Urothelium cell line (cell line): ENCODE results near the gene NDUFAF8.
A peak's percentile ranks its signal among the peaks of the same experiment; 100 is the strongest.

Experiments used
- DNase-seq: peaks from one replicate; pipeline ENCODE4 v3.0.0; 2011; ENCODE audit warnings: low spot score, mixed read lengths
- FAIRE-seq: peaks from 2 replicates; lab custom pipeline; 2011; peaks lifted over from hg19 to GRCh38; lab: Jason Lieb, UNC

The NDUFAF8 gene

DNA sequence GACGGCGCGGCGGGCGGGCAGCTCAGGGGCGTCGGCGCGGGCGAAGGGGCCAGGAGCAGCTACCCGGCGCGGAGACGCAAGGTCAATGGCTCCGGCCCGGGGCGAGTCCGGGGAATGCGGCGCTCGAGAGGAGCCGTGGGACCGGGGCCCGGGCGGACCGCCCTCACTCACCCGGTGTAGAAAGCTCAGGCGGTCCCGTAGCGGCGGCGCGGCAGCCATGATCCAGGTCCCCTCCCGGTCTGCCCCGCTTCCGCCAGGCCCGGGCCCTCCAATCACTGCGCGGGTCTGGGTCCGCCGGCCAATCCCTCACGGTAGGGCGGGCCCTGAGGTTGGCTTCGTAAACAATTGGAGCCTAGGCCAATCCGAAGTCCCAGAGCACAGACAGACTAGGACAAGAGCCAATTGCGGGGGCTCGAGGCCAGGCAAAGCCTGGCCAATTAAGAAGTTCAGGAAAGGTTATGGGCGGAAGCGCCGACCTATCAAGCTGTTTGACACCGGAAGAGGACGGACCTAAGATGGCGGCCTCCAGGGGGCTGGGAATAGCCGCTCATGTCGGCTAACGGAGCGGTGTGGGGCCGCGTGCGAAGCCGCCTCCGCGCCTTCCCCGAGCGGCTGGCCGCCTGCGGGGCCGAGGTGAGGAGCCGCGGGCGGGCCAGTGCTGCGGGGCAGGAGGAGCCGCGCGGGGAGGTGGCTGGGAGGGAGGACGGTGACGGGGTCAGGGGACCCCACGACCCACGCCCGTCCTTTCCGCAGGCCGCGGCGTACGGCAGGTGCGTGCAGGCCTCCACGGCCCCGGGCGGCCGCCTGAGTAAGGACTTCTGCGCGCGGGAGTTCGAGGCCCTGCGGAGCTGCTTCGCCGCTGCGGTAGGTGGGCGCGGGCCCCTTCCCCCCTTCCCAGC lies at the start of gene NDUFAF8, which contains the start of gene TEPSIN:
TSS of gene NDUFAF8 (plus strand) at position 504 of the 899 bp plus-strand sequence. CDS start at position 550, 46 bp downstream.
TSS of gene TEPSIN (minus strand) at position 241 of the 899 bp plus-strand sequence. CDS start at position 219, 22 bp downstream.
- FAIRE-seq (peak; percentile 94), DNase-seq (peak; percentile 100)

DNA sequence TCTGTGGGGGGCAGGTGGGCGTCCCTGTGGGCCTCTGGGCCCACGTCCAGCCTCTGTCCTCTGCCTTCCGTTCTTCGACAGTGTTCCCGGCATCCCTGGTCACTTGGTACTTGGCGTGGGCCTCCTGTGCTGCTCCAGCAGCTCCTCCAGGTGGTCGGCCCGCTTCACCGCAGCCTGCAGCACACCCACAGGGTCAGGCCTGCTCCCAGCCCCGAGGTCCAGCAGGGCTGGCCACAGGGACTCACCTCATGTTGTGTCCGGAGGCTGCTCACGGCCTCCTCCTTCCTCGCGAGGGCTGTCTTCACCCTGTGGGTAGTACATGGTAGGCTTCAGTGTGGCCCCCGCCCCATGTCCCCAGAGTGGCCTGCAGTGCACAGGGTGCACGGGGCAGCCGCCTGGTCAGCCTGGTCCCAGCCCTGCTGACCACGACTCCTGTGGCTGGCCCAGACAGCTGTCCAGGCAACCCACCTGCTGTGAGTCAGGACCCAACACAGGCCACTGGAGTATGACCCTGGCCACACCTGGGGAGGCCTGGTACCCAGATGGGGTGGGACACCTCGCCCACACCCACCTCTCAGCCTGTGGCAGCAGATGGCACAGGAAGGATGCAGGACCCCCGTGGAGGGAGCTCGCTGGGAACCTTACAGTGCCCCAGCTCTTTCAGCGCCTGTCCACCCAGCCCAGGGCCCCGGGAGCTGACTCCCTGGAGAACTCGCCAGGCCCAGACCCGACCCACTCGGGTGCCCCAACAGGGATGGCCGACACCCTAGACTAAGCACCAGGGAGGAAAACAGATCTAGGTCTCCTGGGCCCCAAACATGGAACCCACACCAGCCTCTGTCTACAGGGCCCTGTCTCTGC lies 49.2 kb upstream of the NDUFAF8 start:
- DNase-seq = no peak
- FAIRE-seq = peak; percentile 48

- DNase-seq (no peak), FAIRE-seq (no peak)
Measured at GRCh38 chr17:81190591-81190990, 48.5 kb upstream of the NDUFAF8 start.

DNA sequence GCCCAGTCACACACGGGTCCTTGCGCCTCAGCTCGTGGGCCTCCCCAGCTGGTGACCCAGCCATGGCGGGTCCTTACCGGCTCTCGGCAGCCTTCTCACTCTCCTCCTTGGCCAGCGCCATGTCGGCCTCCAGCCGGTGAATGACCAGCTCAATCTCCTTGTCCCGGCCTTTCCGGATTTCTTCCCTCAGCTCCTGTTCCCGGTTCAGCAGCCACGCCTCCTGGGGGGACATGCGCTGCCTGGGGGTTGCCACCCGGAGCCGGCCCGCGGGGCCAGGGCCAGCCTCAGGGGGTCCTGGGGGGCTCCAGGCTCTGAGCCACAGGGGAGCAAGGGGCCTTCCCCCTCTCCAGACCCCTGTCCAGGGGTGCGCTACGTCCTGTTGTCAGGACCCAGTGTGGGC lies 48.0 kb upstream of the NDUFAF8 start:
- FAIRE-seq (no peak), DNase-seq (no peak)

DNA sequence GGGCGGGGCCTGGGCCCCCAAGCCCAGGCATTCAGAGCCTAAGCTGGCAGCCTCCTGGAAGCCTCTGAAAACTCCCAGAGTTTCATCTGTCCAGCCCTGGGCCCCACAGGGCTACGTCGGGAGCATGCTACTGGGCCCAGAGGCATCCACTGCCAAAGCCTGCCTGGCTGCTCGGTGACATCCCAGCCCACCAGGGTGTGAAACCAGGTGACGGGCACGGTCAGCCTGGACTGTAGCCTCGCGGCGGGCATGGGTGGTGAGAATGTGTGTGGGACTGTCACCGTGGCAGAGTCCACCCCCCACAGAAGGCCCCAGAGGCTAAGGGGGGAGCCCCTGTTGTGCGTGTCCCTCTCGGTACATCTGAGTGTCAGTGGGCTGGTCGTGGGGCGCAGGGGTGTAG lies 47.5 kb upstream of the NDUFAF8 start:
- FAIRE-seq (peak; percentile 17), DNase-seq (no peak)

- DNase-seq (no peak), FAIRE-seq (no peak)
Measured at GRCh38 chr17:81192386-81193050, 46.6 kb upstream of the NDUFAF8 start.

DNA sequence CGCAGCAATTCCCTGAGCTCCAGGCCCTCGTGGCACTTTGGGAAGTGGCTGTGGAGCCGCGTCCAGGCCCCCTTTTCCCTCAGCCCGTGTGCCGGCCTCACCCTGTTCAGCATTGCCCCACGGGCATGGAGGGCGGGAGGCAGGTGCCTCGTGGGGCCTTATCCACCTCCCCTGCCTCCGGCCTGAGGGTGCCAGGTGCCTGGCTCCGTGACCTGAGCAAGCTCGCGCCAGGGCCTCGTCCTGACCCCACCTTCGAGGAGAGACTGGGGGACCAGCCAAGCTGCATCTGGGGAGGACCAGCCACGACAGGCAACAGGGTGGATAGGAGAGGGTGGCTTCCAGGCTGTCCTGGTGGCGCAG lies 46.1 kb upstream of the NDUFAF8 start:
- FAIRE-seq = no peak
- no peak for DNase-seq

- FAIRE-seq = no peak
Measured at GRCh38 chr17:81193470-81194224, 45.5 kb upstream of the NDUFAF8 start.

DNA sequence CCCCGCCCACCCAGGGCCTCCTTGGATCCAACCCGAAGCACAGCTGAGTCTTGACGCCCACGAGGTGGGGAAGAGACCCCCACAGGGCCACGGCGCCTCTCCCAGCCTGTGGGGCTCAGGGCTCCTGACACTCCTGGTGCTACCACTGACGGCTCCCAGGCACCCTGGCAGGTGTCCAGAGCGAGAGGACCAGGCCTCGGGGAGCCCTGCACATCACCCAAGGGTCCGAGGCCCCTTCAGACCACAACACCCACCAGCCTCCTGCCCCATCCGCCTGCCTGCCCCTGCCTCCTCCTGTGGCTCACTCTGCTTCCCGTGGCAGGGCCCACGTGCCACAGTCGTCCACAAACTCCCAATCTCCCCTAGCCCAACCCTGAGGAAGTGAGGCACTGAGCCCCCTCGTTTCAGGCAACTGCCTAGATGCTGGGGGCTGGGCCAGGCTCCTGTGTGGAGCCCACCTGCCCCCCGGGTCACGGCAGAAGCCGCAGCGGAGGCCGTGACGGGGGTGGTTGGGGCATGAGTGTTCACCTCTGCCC lies 44.8 kb upstream of the NDUFAF8 start:
- DNase-seq = no peak
- no peak for FAIRE-seq

More at GRCh38 chr17:81193470-81194224, 45.5 kb upstream of the NDUFAF8 start:
- DNase-seq = no peak

DNA sequence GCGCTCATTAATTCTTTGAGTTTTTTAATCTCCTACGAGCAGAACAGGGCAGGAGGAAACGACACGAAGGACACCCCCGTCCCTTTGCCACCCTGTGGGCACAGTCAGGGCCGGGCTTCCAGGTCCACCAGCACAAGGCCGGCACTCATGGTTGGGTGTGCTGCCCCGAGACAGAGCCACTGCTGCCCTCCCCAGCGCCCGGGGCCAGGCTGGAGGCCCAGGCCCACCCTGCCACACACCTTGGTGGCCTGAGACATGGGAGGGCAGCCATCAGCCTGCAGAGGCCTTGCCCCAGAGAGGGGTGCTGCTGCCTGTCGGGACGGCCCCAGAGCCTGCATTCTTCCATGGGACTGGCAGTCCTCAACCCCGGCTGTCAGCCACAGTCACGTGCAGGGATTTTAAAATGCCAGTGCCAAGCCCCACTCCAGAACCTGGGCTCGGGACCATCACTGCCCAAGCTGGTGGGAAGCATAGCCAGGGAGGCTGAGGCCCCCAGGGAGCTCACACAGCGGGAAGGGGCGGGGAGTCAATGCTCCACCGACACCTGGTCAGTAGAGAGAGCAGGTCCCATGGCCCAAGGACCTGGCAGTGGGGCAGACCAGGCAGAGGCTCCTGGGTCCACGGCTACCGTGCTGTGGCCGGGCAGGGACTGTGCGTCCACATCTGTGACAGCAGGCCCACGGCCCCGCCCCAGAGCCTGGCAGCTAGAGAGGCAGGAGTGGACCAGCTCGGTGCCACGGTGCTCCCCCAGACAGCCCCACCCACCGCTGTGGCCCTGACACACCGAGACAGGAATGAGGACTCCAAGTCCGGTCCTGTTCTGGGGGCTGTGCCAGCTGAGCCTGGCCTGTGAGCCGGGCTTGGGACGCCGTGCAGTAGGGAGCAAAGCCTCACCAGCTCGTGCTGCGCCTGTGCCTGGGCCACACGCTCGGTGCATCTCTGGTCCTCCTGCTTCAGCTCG lies 43.9 kb upstream of the NDUFAF8 start:
- FAIRE-seq (peak; percentile 5), DNase-seq (no peak)

- FAIRE-seq = no peak
- no peak for DNase-seq
Measured at GRCh38 chr17:81195941-81196495, 43.1 kb upstream of the NDUFAF8 start.

DNA sequence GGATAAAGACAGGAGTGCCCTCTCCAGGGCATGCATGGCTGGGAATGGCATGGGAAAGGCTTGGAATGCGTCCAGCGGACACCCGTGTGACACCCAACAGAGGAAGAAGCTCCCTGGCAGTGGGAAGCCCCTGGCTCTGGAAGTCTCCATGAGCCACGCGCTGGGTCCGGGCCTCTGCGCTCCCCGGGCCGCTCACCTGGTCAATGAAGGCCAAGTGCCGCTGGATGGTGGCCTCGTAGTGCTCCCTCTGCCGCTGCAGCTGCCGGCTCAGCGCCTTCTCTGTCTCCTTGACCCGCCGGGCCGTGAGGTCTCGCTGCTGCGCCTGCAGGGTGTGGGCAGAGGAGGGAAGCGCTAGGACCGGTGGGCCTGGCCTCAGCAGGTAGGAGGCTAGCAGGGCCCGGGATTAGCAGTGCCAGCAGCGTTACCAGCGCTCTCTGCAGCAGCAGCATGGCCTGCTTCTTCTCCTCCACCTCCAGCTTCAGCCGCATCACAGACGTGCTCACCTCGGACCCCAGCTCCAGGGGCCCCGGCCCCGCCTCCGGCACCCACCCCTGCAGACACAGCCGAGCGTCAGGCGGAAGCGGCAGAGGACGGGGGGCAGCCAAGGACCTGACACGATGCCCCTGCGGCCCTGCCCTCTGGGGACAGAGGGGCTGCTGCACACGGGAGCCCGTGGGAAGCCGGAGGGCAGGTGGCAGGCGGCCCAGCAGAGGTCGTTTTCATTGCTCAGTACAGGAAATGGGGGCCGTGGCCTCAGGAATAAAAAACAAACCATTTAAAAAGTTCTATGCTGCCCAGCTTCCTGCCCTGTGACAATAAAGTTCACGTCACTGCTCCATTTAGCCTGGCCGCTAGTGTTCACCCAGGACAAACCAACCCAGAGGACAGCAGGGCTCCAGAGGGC lies 42.4 kb upstream of the NDUFAF8 start:
- FAIRE-seq (no peak), DNase-seq (no peak)

DNA sequence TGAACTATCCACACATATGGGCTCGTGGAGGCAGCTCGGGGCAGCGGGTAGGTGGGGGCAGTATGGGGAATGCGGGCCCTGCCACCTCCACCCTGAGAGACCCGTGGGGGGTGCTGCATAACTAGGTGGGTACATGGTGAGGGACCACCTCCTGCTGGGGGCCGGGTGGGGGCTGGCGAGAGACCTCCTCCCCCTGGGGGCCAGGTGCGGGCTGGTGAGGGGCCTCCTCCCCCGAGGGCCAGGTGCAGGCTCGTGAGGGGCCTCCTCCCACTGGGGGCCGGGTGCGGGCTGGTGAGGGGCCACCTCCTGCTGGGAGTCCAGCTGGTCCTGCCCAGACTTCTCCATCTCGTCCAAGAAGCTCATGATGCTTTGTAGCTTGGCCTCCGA lies 41.7 kb upstream of the NDUFAF8 start:
- DNase-seq = no peak
- FAIRE-seq = no peak

DNA sequence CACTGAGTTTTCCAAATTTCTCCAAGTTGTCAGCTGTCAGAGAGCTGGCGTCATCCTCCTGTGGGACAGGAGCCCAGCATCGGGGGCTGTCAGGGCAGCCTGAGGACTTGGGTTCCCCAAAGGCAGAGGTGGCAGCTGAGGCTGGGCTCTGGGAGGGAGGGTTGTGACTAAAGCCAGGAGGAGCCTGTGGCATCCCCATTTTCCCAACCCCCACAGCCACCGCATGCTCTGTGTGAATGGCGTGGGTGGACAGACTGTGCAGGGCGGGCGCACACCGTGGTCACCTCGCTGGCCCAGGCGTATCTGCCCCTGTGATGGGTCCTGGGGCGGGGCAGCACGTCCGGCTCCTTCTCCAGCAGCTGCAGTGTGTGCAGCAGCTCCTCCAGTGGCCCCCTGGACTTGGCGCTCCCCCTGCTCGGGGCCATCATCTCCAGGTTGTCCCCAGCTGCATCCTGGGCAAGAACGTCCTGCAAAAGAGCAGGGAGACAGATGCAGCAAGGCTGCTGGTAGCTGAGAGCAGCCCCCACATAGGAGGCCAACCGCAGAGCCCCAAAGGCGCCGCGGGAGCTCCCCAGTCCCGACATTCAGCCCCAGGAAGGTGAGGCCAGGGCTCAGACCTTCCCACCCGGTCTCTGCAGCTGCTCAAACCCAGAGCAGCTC lies 41.2 kb upstream of the NDUFAF8 start:
- DNase-seq (no peak), FAIRE-seq (no peak)

DNA sequence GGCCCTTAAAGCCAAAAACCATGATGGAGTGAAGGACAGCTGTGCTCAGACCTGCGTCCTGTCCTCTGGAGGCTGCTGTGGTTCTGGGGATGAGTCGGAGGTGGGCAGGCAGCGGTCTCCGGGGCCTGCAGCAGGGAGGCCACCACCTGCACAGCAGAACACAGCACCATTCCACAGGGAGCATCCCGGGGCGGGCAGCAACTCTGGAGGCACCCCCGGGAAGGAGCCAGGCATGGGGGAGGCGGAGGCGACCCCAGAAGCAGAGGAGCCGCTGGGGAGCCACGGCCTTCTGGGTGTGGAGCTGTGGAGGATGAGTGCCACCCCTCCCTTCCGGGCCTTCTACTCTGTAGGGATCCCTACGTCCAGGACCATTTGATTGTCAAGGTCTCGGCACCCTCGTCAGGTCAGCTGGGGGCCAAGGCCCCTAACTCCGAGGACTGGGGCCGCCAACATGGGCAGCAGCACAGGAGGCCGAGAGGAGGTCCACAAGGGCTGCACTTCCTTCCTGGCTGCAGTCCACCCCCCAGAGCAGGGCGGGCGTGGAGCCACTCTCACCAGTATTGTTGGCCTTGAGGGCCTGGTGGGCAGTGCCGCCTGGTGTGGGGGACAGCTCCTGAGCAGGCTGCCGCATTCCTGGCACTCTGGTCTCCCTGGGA lies 40.2 kb upstream of the NDUFAF8 start:
- DNase-seq (no peak), FAIRE-seq (no peak)

DNA sequence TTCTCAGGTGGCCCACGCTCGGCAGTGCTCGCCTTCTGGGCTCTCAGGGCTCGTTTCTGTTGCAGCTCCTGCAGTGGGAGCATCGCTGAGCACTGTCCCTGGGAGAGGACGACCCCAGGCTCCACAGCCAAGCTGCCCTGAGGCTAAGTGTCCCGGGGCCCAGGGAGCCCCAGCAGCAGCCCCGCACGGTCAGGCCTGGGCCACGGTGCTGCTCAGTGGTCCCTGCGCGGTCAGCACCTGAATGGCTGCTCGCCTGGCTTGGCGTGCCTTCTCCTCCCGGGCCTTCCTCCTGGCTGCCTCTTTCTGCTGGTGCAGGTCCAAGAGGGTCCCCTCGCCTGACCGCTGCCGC lies 39.7 kb upstream of the NDUFAF8 start:
- FAIRE-seq (no peak), DNase-seq (no peak)

GRCh38 chr17:81200201-81200600 lies 38.9 kb upstream of the NDUFAF8 start:
- no peak for DNase-seq
- no peak for FAIRE-seq
